WTC11 (cell line): ENCODE results near the gene TBCEL. TPM values are rescaled to one million over a fixed set of nuclear protein-coding genes. Genes with fewer than 3 reads are reported as not detected.

ENCODE experiments used
- ATAC-seq: fragments of 200-7000 bp; cut with Tn5 transposase; 2 replicates; pipeline ENCODE4 v1.10.0; 2021; ENCODE audit warnings: mild to moderate bottlenecking, moderate library complexity
- CTCF ChIA-PET: fragments of 300-600 bp; sonication (Branson Sonifier 250); formaldehyde crosslinking; loops from one replicate; lab custom pipeline; 2021; ENCODE audit warnings: antibody characterized with exemption; lab: Charles Lee
- POLR2A ChIA-PET: fragments of 350-600 bp; sonication (Branson Sonifier 250); formaldehyde crosslinking; loops from one replicate; lab custom pipeline; 2021; ENCODE audit warnings: antibody characterized with exemption; lab: Charles Lee
- DNase-seq: peaks from one replicate; pipeline ENCODE4 v3.0.0; 2021; ENCODE audit warnings: low spot score
- H3K27ac Mint-ChIP-seq: 2 replicates; pipeline ENCODE4 v1.8.0; 2021; ENCODE audit warnings: mixed read lengths
- H3K27me3 Mint-ChIP-seq: 2 replicates; pipeline ENCODE4 v1.8.0; 2021; ENCODE audit warnings: low read depth, mild to moderate bottlenecking, moderate library complexity, mixed read lengths
- H3K36me3 Mint-ChIP-seq: 2 replicates; pipeline ENCODE4 v1.8.0; 2021; ENCODE audit warnings: mixed read lengths
- H3K4me1 Mint-ChIP-seq: 2 replicates; pipeline ENCODE4 v1.8.0; 2022; ENCODE audit warnings: mixed read lengths
- H3K4me3 Mint-ChIP-seq: 2 replicates; pipeline ENCODE4 v1.8.0; 2021; ENCODE audit warnings: mild to moderate bottlenecking, moderate library complexity, mixed read lengths
- H3K9me3 Mint-ChIP-seq: 2 replicates; pipeline ENCODE4 v1.8.0; 2021; ENCODE audit warnings: mixed read lengths
- CREB1 ChIP-seq: sonication (generic); formaldehyde crosslinking; IDR thresholded peaks from 2 replicates; pipeline ENCODE4 v1.8.0; 2023; ENCODE audit warnings: mild to moderate bottlenecking, missing genetic modification reagents
- CREM ChIP-seq: sonication (generic); formaldehyde crosslinking; IDR thresholded peaks from 2 replicates; pipeline ENCODE4 v1.8.1; 2022; ENCODE audit warnings: mild to moderate bottlenecking, missing genetic modification reagents, moderate library complexity
- KAT7 ChIP-seq: sonication (generic); formaldehyde crosslinking; IDR thresholded peaks from 2 replicates; pipeline ENCODE4 v1.8.1; 2023; ENCODE audit warnings: missing genetic modification reagents, mild to moderate bottlenecking, borderline replicate concordance
- MXD4 ChIP-seq: fragments of 250-450 bp; sonication (Bioruptor Pico); IDR thresholded peaks from 2 replicates; pipeline ENCODE4 v1.8.0; 2021; ENCODE audit warnings: mild to moderate bottlenecking, moderate library complexity, borderline replicate concordance
- RORB ChIP-seq: fragments of 250-450 bp; sonication (Bioruptor Pico); IDR thresholded peaks from 2 replicates; pipeline ENCODE4 v1.9.0; 2021; ENCODE audit warnings: mild to moderate bottlenecking
- SMAD3 ChIP-seq: sonication (generic); formaldehyde crosslinking; IDR thresholded peaks from 2 replicates; pipeline ENCODE4 v1.8.0; 2022; ENCODE audit warnings: missing genetic modification reagents, mild to moderate bottlenecking, borderline replicate concordance
- ZNF317 ChIP-seq: sonication (generic); formaldehyde crosslinking; IDR thresholded peaks from 2 replicates; pipeline ENCODE4 v1.8.1; 2023; ENCODE audit warnings: low read depth, mild to moderate bottlenecking, moderate library complexity, missing genetic modification reagents, borderline replicate concordance
- ZNF416 ChIP-seq: fragments of 250-450 bp; sonication (Bioruptor Pico); IDR thresholded peaks from 2 replicates; pipeline ENCODE4 v1.9.0; 2021; ENCODE audit warnings: mild to moderate bottlenecking, inconsistent platforms
- total RNA-seq: library from RNA; stranded (reverse); gene quantifications from 3 replicates; pipeline ENCODE4 v1.2.3, GENCODE V29; 2021
- TF ChIP-seq, protein P1 (sequence below): sonication (generic); formaldehyde crosslinking; IDR thresholded peaks from 2 replicates; pipeline ENCODE4 v1.8.1; 2023; ENCODE audit warnings: mild to moderate bottlenecking, missing genetic modification reagents, moderate library complexity
- TF ChIP-seq, protein P2 (sequence below): sonication (generic); formaldehyde crosslinking; IDR thresholded peaks from 2 replicates; pipeline ENCODE4 v1.8.0; 2022; ENCODE audit warnings: mild to moderate bottlenecking, missing genetic modification reagents
- TF ChIP-seq, protein P3 (sequence below): fragments of 250-450 bp; sonication (Bioruptor Pico); IDR thresholded peaks from 2 replicates; pipeline ENCODE4 v1.9.0; 2021; ENCODE audit warnings: mild to moderate bottlenecking
- TF ChIP-seq, protein P4 (sequence below): fragments of 250-450 bp; sonication (Bioruptor Pico); IDR thresholded peaks from 2 replicates; pipeline ENCODE4 v1.9.0; 2021; ENCODE audit warnings: mild to moderate bottlenecking
- TF ChIP-seq, protein P5 (sequence below): sonication (generic); formaldehyde crosslinking; IDR thresholded peaks from 2 replicates; pipeline ENCODE4 v1.8.1; 2022; ENCODE audit warnings: low read depth, mild to moderate bottlenecking, moderate library complexity, missing genetic modification reagents, borderline replicate concordance
- TF ChIP-seq, protein P6 (sequence below): sonication (generic); formaldehyde crosslinking; IDR thresholded peaks from 2 replicates; pipeline ENCODE4 v1.8.1; 2023; ENCODE audit warnings: mild to moderate bottlenecking, missing genetic modification reagents
- TF ChIP-seq, protein P7 (sequence below): fragments of 250-450 bp; sonication (Bioruptor Pico); conservative IDR thresholded peaks from 2 replicates; pipeline ENCODE4 v1.9.0; 2021; ENCODE audit warnings: mild to moderate bottlenecking
- TF ChIP-seq, protein P8 (sequence below): sonication (generic); formaldehyde crosslinking; IDR thresholded peaks from 2 replicates; pipeline ENCODE4 v1.8.0; 2023; ENCODE audit warnings: mild to moderate bottlenecking, missing genetic modification reagents
- TF ChIP-seq, protein P9 (sequence below): fragments of 250-450 bp; sonication (Bioruptor Pico); IDR thresholded peaks from 2 replicates; pipeline ENCODE4 v2.1.2; 2022; ENCODE audit warnings: mild to moderate bottlenecking, moderate library complexity

Gene TBCEL
- total RNA-seq, 1 experiment from 2014 or later, result 9.5 TPM

DNA sequence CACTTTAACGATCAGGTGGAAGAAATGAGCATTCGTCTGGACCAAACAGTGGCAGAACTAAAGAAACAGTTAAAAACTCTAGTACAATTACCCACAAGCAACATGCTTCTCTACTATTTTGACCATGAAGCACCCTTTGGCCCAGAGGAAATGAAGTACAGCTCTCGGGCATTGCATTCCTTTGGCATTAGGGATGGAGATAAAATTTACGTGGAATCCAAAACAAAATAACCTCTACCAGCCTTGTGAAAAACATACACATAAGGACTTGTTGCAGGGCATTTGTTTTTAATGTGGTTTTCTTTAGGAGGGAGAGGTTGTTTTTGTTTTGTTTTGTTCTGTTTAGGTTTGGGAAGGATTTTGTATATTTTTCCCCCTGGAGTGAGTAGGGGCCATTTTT, 63.0 kb downstream of the TBCEL start:
- ATAC-seq, result no peak
- no peaks in the 10 kb centered on the region for H3K4me1 Mint-ChIP-seq
- no peak overlapping the region for H3K4me3 Mint-ChIP-seq
- TF ChIP-seq CREM (CRISPR knock-in tag), result no peak
- TF ChIP-seq, protein P1, sequence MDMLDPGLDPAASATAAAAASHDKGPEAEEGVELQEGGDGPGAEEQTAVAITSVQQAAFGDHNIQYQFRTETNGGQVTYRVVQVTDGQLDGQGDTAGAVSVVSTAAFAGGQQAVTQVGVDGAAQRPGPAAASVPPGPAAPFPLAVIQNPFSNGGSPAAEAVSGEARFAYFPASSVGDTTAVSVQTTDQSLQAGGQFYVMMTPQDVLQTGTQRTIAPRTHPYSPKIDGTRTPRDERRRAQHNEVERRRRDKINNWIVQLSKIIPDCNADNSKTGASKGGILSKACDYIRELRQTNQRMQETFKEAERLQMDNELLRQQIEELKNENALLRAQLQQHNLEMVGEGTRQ (CRISPR knock-in tag), result no peak
- TF ChIP-seq, protein P2, sequence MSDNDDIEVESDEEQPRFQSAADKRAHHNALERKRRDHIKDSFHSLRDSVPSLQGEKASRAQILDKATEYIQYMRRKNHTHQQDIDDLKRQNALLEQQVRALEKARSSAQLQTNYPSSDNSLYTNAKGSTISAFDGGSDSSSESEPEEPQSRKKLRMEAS (CRISPR knock-in tag), result no peak
- TF ChIP-seq ZNF416, result no peak
- no peak for TF ChIP-seq ZNF317 (CRISPR knock-in tag)
- TF ChIP-seq, protein P3, sequence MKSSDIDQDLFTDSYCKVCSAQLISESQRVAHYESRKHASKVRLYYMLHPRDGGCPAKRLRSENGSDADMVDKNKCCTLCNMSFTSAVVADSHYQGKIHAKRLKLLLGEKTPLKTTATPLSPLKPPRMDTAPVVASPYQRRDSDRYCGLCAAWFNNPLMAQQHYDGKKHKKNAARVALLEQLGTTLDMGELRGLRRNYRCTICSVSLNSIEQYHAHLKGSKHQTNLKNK, result no peak
- TF ChIP-seq, protein P4, sequence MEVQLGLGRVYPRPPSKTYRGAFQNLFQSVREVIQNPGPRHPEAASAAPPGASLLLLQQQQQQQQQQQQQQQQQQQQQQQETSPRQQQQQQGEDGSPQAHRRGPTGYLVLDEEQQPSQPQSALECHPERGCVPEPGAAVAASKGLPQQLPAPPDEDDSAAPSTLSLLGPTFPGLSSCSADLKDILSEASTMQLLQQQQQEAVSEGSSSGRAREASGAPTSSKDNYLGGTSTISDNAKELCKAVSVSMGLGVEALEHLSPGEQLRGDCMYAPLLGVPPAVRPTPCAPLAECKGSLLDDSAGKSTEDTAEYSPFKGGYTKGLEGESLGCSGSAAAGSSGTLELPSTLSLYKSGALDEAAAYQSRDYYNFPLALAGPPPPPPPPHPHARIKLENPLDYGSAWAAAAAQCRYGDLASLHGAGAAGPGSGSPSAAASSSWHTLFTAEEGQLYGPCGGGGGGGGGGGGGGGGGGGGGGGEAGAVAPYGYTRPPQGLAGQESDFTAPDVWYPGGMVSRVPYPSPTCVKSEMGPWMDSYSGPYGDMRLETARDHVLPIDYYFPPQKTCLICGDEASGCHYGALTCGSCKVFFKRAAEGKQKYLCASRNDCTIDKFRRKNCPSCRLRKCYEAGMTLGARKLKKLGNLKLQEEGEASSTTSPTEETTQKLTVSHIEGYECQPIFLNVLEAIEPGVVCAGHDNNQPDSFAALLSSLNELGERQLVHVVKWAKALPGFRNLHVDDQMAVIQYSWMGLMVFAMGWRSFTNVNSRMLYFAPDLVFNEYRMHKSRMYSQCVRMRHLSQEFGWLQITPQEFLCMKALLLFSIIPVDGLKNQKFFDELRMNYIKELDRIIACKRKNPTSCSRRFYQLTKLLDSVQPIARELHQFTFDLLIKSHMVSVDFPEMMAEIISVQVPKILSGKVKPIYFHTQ (CRISPR knock-in tag), result no peak
- TF ChIP-seq, protein P5, sequence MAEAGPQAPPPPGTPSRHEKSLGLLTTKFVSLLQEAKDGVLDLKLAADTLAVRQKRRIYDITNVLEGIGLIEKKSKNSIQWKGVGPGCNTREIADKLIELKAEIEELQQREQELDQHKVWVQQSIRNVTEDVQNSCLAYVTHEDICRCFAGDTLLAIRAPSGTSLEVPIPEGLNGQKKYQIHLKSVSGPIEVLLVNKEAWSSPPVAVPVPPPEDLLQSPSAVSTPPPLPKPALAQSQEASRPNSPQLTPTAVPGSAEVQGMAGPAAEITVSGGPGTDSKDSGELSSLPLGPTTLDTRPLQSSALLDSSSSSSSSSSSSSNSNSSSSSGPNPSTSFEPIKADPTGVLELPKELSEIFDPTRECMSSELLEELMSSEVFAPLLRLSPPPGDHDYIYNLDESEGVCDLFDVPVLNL (CRISPR knock-in tag), result no peak
- TF ChIP-seq RORB, result no peak
- TF ChIP-seq SMAD3 (CRISPR knock-in tag), result no peak
- TF ChIP-seq, protein P6, sequence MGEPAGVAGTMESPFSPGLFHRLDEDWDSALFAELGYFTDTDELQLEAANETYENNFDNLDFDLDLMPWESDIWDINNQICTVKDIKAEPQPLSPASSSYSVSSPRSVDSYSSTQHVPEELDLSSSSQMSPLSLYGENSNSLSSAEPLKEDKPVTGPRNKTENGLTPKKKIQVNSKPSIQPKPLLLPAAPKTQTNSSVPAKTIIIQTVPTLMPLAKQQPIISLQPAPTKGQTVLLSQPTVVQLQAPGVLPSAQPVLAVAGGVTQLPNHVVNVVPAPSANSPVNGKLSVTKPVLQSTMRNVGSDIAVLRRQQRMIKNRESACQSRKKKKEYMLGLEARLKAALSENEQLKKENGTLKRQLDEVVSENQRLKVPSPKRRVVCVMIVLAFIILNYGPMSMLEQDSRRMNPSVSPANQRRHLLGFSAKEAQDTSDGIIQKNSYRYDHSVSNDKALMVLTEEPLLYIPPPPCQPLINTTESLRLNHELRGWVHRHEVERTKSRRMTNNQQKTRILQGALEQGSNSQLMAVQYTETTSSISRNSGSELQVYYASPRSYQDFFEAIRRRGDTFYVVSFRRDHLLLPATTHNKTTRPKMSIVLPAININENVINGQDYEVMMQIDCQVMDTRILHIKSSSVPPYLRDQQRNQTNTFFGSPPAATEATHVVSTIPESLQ, result no peak
- TF ChIP-seq MXD4 (CRISPR knock-in tag), result no peak
- no peak for TF ChIP-seq CREB1 (CRISPR knock-in tag)
- TF ChIP-seq, all 79 proteins: peak for 0
- Mint-ChIP-seq H3K9me3 (no peaks in the 10 kb centered on the region), H3K27ac (no peak overlapping the region), H3K27me3 (no peaks in the 10 kb centered on the region), H3K36me3 (peaks cover 9% of the 10 kb centered on the region)
- POLR2A ChIA-PET, result interaction anchor here (0.7 kb wide), 1 partner anchor 253 kb away, joined by 3 read pairs; no protein-coding TSS in a partner anchor
- DNase-seq, result no peak
- CTCF ChIA-PET, result no interaction called here

DNA sequence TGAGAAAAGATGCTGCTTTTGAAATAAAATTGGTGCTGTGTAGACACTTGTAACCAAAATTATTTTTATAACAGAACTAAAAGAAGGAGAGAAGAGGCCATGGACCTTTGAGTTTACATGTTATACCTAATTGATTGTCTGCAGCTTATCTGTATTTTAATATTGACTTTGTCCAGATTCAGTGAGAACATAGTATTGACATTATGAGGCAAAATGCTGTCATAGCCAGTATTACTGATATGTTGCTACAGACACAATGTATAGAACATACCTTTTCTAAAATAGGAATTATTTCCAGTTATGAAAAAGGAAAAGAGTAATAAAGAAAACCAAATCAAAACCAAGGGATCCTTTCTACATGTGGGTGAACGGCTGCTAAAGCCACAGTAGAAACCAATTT, 65.7 kb downstream of the TBCEL start:
- ATAC-seq (no peak), DNase-seq (no peak)
- Mint-ChIP-seq H3K27me3 (no peaks in the 10 kb centered on the region), H3K27ac (no peak overlapping the region), H3K4me1 (no peaks in the 10 kb centered on the region), H3K9me3 (peaks cover 1% of the 10 kb centered on the region), H3K36me3 (peaks cover 9% of the 10 kb centered on the region), H3K4me3 (no peak overlapping the region)
- TF ChIP-seq, protein P7, sequence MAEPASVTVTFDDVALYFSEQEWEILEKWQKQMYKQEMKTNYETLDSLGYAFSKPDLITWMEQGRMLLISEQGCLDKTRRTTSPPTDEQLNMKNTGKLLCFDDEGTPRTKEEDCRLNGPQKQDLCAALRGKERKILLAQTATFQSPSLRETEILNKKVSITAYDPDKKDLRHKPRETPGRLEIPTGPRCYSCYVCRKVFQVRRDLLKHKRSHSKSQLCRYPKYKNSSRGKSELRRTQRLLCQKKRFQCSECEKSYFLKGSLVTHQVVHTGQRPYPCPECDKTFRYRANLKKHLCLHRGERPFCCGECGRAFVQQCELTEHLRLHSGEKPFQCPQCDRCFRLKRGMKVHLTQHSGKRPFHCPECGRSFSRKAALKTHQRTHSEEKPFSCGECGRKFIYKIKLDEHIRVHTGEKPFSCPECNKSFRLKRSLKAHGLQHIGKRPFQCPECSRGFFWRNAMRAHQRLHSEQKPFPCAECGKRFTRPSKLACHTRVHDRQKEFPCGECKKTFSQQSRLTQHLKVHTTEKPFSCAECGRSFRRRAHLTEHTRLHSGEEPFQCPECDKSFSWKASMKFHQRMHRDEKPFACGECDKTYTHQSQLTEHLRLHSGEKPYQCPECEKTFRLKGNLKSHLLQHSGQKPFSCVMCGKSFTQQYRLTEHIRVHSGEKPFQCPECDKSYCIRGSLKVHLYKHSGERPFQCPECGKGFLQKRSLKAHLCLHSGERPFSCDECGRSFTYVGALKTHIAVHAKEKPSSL (CRISPR knock-in tag), result no peak
- TF ChIP-seq CREM (CRISPR knock-in tag) (no peak), RORB (no peak), KAT7 (no peak)
- TF ChIP-seq, protein P8, sequence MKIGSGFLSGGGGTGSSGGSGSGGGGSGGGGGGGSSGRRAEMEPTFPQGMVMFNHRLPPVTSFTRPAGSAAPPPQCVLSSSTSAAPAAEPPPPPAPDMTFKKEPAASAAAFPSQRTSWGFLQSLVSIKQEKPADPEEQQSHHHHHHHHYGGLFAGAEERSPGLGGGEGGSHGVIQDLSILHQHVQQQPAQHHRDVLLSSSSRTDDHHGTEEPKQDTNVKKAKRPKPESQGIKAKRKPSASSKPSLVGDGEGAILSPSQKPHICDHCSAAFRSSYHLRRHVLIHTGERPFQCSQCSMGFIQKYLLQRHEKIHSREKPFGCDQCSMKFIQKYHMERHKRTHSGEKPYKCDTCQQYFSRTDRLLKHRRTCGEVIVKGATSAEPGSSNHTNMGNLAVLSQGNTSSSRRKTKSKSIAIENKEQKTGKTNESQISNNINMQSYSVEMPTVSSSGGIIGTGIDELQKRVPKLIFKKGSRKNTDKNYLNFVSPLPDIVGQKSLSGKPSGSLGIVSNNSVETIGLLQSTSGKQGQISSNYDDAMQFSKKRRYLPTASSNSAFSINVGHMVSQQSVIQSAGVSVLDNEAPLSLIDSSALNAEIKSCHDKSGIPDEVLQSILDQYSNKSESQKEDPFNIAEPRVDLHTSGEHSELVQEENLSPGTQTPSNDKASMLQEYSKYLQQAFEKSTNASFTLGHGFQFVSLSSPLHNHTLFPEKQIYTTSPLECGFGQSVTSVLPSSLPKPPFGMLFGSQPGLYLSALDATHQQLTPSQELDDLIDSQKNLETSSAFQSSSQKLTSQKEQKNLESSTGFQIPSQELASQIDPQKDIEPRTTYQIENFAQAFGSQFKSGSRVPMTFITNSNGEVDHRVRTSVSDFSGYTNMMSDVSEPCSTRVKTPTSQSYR (CRISPR knock-in tag), result no peak
- TF ChIP-seq, protein P3, result no peak
- TF ChIP-seq, protein P9, sequence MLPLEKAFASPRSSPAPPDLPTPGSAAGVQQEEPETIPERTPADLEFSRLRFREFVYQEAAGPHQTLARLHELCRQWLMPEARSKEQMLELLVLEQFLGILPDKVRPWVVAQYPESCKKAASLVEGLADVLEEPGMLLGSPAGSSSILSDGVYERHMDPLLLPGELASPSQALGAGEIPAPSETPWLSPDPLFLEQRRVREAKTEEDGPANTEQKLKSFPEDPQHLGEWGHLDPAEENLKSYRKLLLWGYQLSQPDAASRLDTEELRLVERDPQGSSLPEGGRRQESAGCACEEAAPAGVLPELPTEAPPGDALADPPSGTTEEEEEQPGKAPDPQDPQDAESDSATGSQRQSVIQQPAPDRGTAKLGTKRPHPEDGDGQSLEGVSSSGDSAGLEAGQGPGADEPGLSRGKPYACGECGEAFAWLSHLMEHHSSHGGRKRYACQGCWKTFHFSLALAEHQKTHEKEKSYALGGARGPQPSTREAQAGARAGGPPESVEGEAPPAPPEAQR (CRISPR knock-in tag), result no peak
- CTCF ChIA-PET, result no interaction called here
- POLR2A ChIA-PET, result no interaction called here
